Heart left ventricle (tissue), 16 donors: Measurements from ENCODE around the gene RALGPS1. TPM values are rescaled to one million over a fixed set of nuclear protein-coding genes. Genes with fewer than 3 reads are reported as not detected.

Experiments
- ATAC-seq, 4 donors: fragments of 200-7000 bp; cut with Tn5 transposase; one replicate each; pipeline ENCODE4 v1.9.1; 2020 to 2022; ENCODE audit warnings: moderate library complexity in 4 of 4, mild to moderate bottlenecking in 3 of 4, moderate number of reproducible peaks in 1 of 4
- DNase-seq, 5 donors: peaks; one replicate each; pipeline ENCODE4 v3.0.0-alpha.2; 2020
- H3K27ac ChIP-seq, 12 donors: fragments of 200-600 bp; sonication (generic) in 4 of 12; one replicate each; pipeline versions ENCODE4 v1.5.0 to v1.8.0; 2016 to 2022; ENCODE audit warnings: mild to moderate bottlenecking in 2 of 12
- H3K27me3 ChIP-seq, 9 donors: fragments of 200-600 bp; sonication (generic) in 2 of 9; one replicate each; pipeline versions ENCODE4 v1.5.1 to v1.8.0; 2016 to 2022; ENCODE audit warnings: mild to moderate bottlenecking in 3 of 9
- H3K36me3 ChIP-seq, 9 donors: fragments of 200-600 bp; sonication (generic) in 2 of 9; one replicate each; pipeline versions ENCODE4 v1.5.0 to v1.8.0; 2018 to 2022; ENCODE audit warnings: mild to moderate bottlenecking in 2 of 9
- H3K4me1 ChIP-seq, 12 donors: fragments of 200-600 bp; sonication (generic) in 4 of 12; one replicate each; pipeline versions ENCODE4 v1.5.0 to v1.8.0; 2016 to 2022; ENCODE audit warnings: mild to moderate bottlenecking in 3 of 12
- H3K4me3 ChIP-seq, 12 donors: fragments of 200-600 bp; sonication (generic) in 4 of 12; one replicate each; pipeline versions ENCODE4 v1.5.0 to v1.8.0; 2017 to 2022; ENCODE audit warnings: mild to moderate bottlenecking in 9 of 12, moderate library complexity in 4 of 12
- H3K9me3 ChIP-seq, 12 donors: fragments of 200-600 bp; sonication (generic) in 4 of 12; one replicate each; pipeline versions ENCODE4 v1.5.0 to v1.8.0; 2016 to 2022; ENCODE audit warnings: mild to moderate bottlenecking in 1 of 12
- POLR2A ChIP-seq, 2 donors: fragments of 450-650 bp; IDR thresholded peaks; one replicate each; pipeline ENCODE4 v1.6.1; 2017; ENCODE audit warnings: antibody characterized with exemption in 2 of 2, mild to moderate bottlenecking in 2 of 2, moderate library complexity in 2 of 2
- WGBS, 4 donors: extraction: QIAGEN DNeasy Blood & Tissue Kit in 2 of 4; methylation state at CpG; one replicate each; pipeline versions ENCODE4 v1.1.5 to v1.1.7; 2013 to 2018; 5-methylcytosine and 5-hydroxymethylcytosine counted together
- intact Hi-C, 10 donors: fragments of 100-400 bp; cut with DNase I; formaldehyde crosslinking; loops; one replicate each; pipeline versions ENCODE4 v1.11.1 to v1.14.2; 2022
- polyA plus RNA-seq, 2 donors: library from polyadenylated mRNA; stranded (reverse); fragments of 200-250 nt; gene quantifications; one replicate each; pipeline ENCODE4 v1.2.3, GENCODE V29; 2013
- total RNA-seq, 9 donors: library from RNA; depleted of rRNA in 2 of 9; stranded (reverse); fragments of >200 nt in 2 of 9; fragmentation: NEBNext Ultra II Directional in 3 of 9; extraction: Animal tissue kit (Norgen Biotek cat#: 25700) in 3 of 9; gene quantifications; one replicate each; pipeline versions ENCODE4 v1.1.0 to v1.2.4, GENCODE V29; 2016 to 2023
- TF ChIP-seq, protein P1 (sequence below), 12 donors: fragments of 200-600 bp; sonication (generic) in 4 of 12; IDR thresholded peaks; one replicate each; pipeline versions ENCODE4 v1.5.0 to v1.8.0; 2018 to 2022; ENCODE audit warnings: antibody characterized with exemption in 12 of 12, mild to moderate bottlenecking in 5 of 12
- donor health status: ischemic (EF 13 %, LVEDD 7.1; RV severe dilation, severe dysfunction).
- donor health status: healthy with polysubstance abuse.
- donor health status: DM: no; HTN: yes; CAD: no.
- donor health status: DM: no; HTN: no; CAD: no.
- donor health status: ischemic (EF 25% LVEDD 6.9; RV normal size, moderate dysfunction).
- donor health status: ischemic (EF 25% LVEDD 5.7; RV mildly dilated, moderate dysfunction).
- donor health status: healthy.
- donor health status: DM: yes; HTN: yes; CAD: no.
- donor health status: ischemic (EF 35%, LVEDD 5.7; RV mildly dilated, moderate dysfunction).
- donor health status: nonischemic (EF 11% LVEDD 7.7; RV severe dilation, severe dysfunction).
- donor health status: DM: yes; HTN: yes; CAD: no.
- donor health status: PGD.
- donor health status: ischemic (EF 29% LVEDD 5.4; RV normal size, mild dysfunction).
- donor health status: nonischemic (EF 23%, LVEDD 6.1; RV moderate dilation, normal function).

The RALGPS1 gene
- total and polyA plus RNA-seq, 11 donors = 8.0 to 21.8 (median 14.4) TPM

- TF ChIP-seq, protein P1, sequence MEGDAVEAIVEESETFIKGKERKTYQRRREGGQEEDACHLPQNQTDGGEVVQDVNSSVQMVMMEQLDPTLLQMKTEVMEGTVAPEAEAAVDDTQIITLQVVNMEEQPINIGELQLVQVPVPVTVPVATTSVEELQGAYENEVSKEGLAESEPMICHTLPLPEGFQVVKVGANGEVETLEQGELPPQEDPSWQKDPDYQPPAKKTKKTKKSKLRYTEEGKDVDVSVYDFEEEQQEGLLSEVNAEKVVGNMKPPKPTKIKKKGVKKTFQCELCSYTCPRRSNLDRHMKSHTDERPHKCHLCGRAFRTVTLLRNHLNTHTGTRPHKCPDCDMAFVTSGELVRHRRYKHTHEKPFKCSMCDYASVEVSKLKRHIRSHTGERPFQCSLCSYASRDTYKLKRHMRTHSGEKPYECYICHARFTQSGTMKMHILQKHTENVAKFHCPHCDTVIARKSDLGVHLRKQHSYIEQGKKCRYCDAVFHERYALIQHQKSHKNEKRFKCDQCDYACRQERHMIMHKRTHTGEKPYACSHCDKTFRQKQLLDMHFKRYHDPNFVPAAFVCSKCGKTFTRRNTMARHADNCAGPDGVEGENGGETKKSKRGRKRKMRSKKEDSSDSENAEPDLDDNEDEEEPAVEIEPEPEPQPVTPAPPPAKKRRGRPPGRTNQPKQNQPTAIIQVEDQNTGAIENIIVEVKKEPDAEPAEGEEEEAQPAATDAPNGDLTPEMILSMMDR (IDR thresholded peaks at IDR 0.05) = no peak
- no peak for TF ChIP-seq POLR2A (IDR thresholded peaks at IDR 0.05)
Measured at GRCh38 chr9:127055745-127056402, 141.3 kb downstream of the RALGPS1 start.

GRCh38 chr9:127056446-127056845, 141.9 kb downstream of the RALGPS1 start:
- intact Hi-C loops = loop anchor here in 1 of 10 donors (10.0 kb wide), 1 partner anchor 138 kb away; no protein-coding TSS in a partner anchor
- no peak for DNase-seq
- TF ChIP-seq POLR2A (IDR thresholded peaks at IDR 0.05) = no peak
- TF ChIP-seq, protein P1 (IDR thresholded peaks at IDR 0.05) = no peak
- Histone ChIP-seq H3K4me1 (peaks cover 0 to 82% (median 49%) of the 10 kb centered on the region in 12 donors), H3K9me3 (no peaks in the 10 kb centered on the region), H3K36me3 (no peaks in the 10 kb centered on the region), H3K4me3 (no peak overlapping the region), H3K27ac (peak overlapping the region in 2 of 12 donors; percentile 18 to 53), H3K27me3 (no peaks in the 10 kb centered on the region)
- ATAC-seq = no peak
- WGBS, 4 donors = 92 to 94% (median 94%) methylated on average over 3 of the region's 3 CpGs

More at GRCh38 chr9:127055745-127056402, 141.3 kb downstream of the RALGPS1 start:
- DNase-seq (no peak), ATAC-seq (peak; percentile 14 to 66 (median 50))
- intact Hi-C loops = loop anchor here in 1 of 10 donors (10.0 kb wide), 1 partner anchor 139 kb away; no protein-coding TSS in a partner anchor
- peaks cover 0 to 82% (median 50%) of the 10 kb centered on the region in 12 donors for H3K4me1 ChIP-seq
- no peaks in the 10 kb centered on the region for H3K36me3 ChIP-seq
- no peaks in the 10 kb centered on the region for H3K27me3 ChIP-seq
- no peaks in the 10 kb centered on the region for H3K9me3 ChIP-seq
- H3K4me3 ChIP-seq = no peak overlapping the region
- peak overlapping the region in 4 of 12 donors; percentile 18 to 53 (median 40) for H3K27ac ChIP-seq

GRCh38 chr9:127058011-127058644, 143.5 kb downstream of the RALGPS1 start:
- Histone ChIP-seq H3K27ac (peak overlapping the region in 10 of 12 donors; percentile 15 to 77 (median 59)), H3K36me3 (no peaks in the 10 kb centered on the region), H3K27me3 (no peaks in the 10 kb centered on the region), H3K4me1 (peaks cover 0 to 69% (median 37%) of the 10 kb centered on the region in 12 donors), H3K9me3 (no peaks in the 10 kb centered on the region), H3K4me3 (no peak overlapping the region)
- DNase-seq = peak in 1 of 5 donors; percentile 69
- intact Hi-C loops = loop anchor here in 1 of 10 donors (10.0 kb wide), 1 partner anchor 137 kb away; no protein-coding TSS in a partner anchor
- ATAC-seq = peak; percentile 49 to 80 (median 59)
- 65 to 74% (median 71%) methylated on average over 7 of the region's 7 CpGs for WGBS, 4 donors
- TF ChIP-seq, protein P1 (IDR thresholded peaks at IDR 0.05) = no peak
- no peak for TF ChIP-seq POLR2A (IDR thresholded peaks at IDR 0.05)

DNA sequence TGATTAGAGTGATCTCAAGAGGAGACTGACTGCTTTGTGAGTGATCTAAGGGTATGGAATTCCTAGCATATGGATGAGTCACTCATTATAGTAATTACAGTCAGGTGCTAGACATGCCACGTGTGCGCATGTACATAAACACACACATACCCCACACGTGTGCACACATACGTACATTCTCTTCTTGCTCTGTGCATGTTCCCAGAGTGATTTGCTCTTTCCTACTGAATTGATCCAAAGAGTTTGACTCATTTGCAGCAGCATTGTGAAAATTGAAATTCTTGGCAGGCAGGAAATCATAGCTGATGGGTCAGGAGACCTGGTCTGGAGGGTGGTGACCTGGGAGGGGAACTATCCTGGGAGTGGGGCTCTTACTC, 144.1 kb downstream of the RALGPS1 start:
- Histone ChIP-seq H3K4me3 (no peak overlapping the region), H3K27ac (peak overlapping the region in 1 of 12 donors; percentile 68), H3K4me1 (peaks cover 0 to 64% (median 32%) of the 10 kb centered on the region in 12 donors), H3K9me3 (no peaks in the 10 kb centered on the region), H3K27me3 (no peaks in the 10 kb centered on the region), H3K36me3 (no peaks in the 10 kb centered on the region)
- WGBS, 4 donors = 92 to 96% (median 95%) methylated on average over 4 of the region's 4 CpGs
- ATAC-seq (no peak), DNase-seq (no peak)
- TF ChIP-seq, protein P1 (IDR thresholded peaks at IDR 0.05) = no peak
- no peak for TF ChIP-seq POLR2A (IDR thresholded peaks at IDR 0.05)
- intact Hi-C loops = loop anchor here in 1 of 10 donors (10.0 kb wide), 1 partner anchor 136 kb away; no protein-coding TSS in a partner anchor
